Natural killer cell (primary cell): ENCODE measurements around the gene C16orf96. TPM values are rescaled to one million over a fixed set of nuclear protein-coding genes. Genes with fewer than 3 reads are reported as not detected.

Source experiments
- ATAC-seq, 3 donors: fragments of 150-1000 bp in 2 of 3; fragments of 200-7000 bp in 1 of 3; cut with Tn5 transposase; 1 replicate in 1 of 3; 2 replicates in 2 of 3; pipeline ENCODE4 v1.10.0; 2021; ENCODE audit warnings: mild to moderate bottlenecking in 2 of 3, moderate library complexity in 2 of 3
- DNase-seq, 2 donors: peaks; one replicate each; pipeline versions ENCODE4 v3.0.0 to v3.0.0-alpha.2; 2013 to 2021; ENCODE audit warnings: mixed read lengths in 1 of 2
- H3K27ac ChIP-seq: one replicate; pipeline ENCODE4 v1.5.1; 2013; ENCODE audit warnings: mild to moderate bottlenecking, low read length
- H3K27me3 ChIP-seq: one replicate; pipeline ENCODE4 v1.6.1; 2013; ENCODE audit warnings: low read length; ENCODE audit not compliant: control insufficient read depth, insufficient read depth
- H3K36me3 ChIP-seq: one replicate; pipeline ENCODE4 v1.6.1; 2013; ENCODE audit warnings: low read length; ENCODE audit not compliant: control insufficient read depth, insufficient read depth
- H3K4me1 ChIP-seq: one replicate; pipeline ENCODE4 v1.6.1; 2013; ENCODE audit warnings: low read length; ENCODE audit not compliant: control insufficient read depth, insufficient read depth
- H3K4me3 ChIP-seq: one replicate; pipeline ENCODE4 v1.5.1; 2013; ENCODE audit warnings: low read length
- H3K9me3 ChIP-seq: one replicate; pipeline ENCODE4 v1.6.1; 2013; ENCODE audit warnings: low read length; ENCODE audit not compliant: control insufficient read depth, insufficient read depth
- H3K27ac Mint-ChIP-seq, 2 donors: one replicate each; pipeline ENCODE4 v1.8.0; 2022; ENCODE audit warnings: mild to moderate bottlenecking in 2 of 2, mixed read lengths in 2 of 2, moderate library complexity in 1 of 2
- H3K27me3 Mint-ChIP-seq, 2 donors: one replicate each; pipeline ENCODE4 v1.8.0; 2022; ENCODE audit warnings: low read depth in 2 of 2, mixed read lengths in 2 of 2
- H3K36me3 Mint-ChIP-seq: one replicate; pipeline ENCODE4 v1.8.0; 2022; ENCODE audit warnings: mixed read lengths
- H3K4me1 Mint-ChIP-seq, 2 donors: one replicate each; pipeline ENCODE4 v1.8.0; 2022; ENCODE audit warnings: mixed read lengths in 2 of 2
- H3K4me3 Mint-ChIP-seq: one replicate; pipeline ENCODE4 v1.8.0; 2022; ENCODE audit warnings: mild to moderate bottlenecking, moderate library complexity, mixed read lengths
- H3K9me3 Mint-ChIP-seq, 2 donors: one replicate each; pipeline ENCODE4 v1.8.0; 2022; ENCODE audit warnings: mixed read lengths in 2 of 2
- WGBS: methylation state at CpG from one replicate; pipeline ENCODE4 v1.1.7; 2013; ENCODE audit warnings: missing lambda C conversion rate; ENCODE audit not compliant: insufficient coverage; 5-methylcytosine and 5-hydroxymethylcytosine counted together
- intact Hi-C: fragments of 100-400 bp; cut with micrococcal nuclease; formaldehyde crosslinking; loops from one replicate; pipeline ENCODE4 v1.14.2; 2022
- total RNA-seq, 4 donors: library from RNA; stranded (reverse); fragments of 120-200 nt in 1 of 4; gene quantifications; one replicate each; pipeline versions ENCODE4 v1.2.3 to v1.2.4, GENCODE V29; 2013 to 2022
- TF ChIP-seq, protein P1 (sequence below): fragments of 200-600 bp; IDR thresholded peaks from one replicate; pipeline ENCODE4 v1.8.0; 2022; ENCODE audit warnings: antibody characterized with exemption

Gene C16orf96
- total RNA-seq, 3 donors from 2014 or later (not counting 1 experiment from before 2014, with no cell fraction given), result 0.35 to 0.61 (median 0.43) TPM

DNA sequence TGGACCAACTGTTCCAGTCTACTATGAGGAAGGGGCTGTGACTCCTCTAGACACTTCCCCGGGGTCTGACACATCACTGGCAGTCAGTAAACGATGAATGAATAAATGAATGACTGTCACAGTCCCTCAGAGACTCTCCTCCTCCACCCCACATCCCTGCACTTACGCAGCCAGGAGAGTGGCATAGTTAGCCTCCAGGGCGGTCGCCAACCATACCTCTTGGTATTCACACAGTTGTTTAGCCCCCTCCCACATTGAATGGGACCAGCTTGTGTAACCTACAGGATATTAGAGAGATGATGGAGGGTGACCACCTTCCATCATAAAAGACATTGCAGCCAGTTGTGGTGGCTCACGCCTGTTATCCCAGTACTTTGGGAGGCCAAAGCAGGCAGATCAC lies 32.8 kb downstream of the C16orf96 start:
- no peaks in the 10 kb centered on the region for H3K36me3 ChIP-seq
- Mint-ChIP-seq H3K27me3 (peaks cover 0 to 4% of the 10 kb centered on the region in 2 donors), H3K4me1 (no peaks in the 10 kb centered on the region), H3K27ac (no peak overlapping the region), H3K9me3 (no peaks in the 10 kb centered on the region), H3K4me3 (no peak overlapping the region), H3K36me3 (no peaks in the 10 kb centered on the region)
- peaks cover 5% of the 10 kb centered on the region for H3K4me1 ChIP-seq
- H3K4me3 ChIP-seq, result no peak overlapping the region
- DNase-seq (no peak), ATAC-seq (no peak)
- TF ChIP-seq, protein P1, sequence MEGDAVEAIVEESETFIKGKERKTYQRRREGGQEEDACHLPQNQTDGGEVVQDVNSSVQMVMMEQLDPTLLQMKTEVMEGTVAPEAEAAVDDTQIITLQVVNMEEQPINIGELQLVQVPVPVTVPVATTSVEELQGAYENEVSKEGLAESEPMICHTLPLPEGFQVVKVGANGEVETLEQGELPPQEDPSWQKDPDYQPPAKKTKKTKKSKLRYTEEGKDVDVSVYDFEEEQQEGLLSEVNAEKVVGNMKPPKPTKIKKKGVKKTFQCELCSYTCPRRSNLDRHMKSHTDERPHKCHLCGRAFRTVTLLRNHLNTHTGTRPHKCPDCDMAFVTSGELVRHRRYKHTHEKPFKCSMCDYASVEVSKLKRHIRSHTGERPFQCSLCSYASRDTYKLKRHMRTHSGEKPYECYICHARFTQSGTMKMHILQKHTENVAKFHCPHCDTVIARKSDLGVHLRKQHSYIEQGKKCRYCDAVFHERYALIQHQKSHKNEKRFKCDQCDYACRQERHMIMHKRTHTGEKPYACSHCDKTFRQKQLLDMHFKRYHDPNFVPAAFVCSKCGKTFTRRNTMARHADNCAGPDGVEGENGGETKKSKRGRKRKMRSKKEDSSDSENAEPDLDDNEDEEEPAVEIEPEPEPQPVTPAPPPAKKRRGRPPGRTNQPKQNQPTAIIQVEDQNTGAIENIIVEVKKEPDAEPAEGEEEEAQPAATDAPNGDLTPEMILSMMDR, result no peak
- H3K9me3 ChIP-seq, result peaks cover 6% of the 10 kb centered on the region
- 89% methylated on average over 6 of the region's 6 CpGs for WGBS
- intact Hi-C loops, result no loop called here
- peaks cover 3% of the 10 kb centered on the region for H3K27me3 ChIP-seq
- no peak overlapping the region for H3K27ac ChIP-seq

DNA sequence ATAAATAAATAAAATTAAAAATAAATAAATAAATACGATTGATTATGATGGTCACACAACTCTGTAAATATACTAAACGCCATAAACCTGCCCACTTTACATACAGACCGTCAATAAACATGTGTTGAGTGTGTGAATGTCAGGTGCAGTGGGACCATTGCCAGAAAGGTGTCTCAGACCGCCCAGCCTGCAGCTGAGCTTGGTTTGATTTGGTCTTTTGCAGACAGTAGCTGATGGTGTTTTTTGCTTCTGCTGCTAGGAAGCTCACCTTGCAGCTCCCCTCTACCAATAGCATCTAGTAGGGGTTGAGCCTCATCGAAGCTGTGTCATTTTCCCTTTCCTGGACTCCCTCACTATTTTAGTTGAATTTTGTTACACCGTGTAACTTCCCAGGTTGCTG lies 35.1 kb downstream of the C16orf96 start:
- no peaks in the 10 kb centered on the region for H3K36me3 ChIP-seq
- no peaks in the 10 kb centered on the region for H3K4me1 ChIP-seq
- TF ChIP-seq, protein P1, result no peak
- Mint-ChIP-seq H3K4me3 (no peak overlapping the region), H3K36me3 (no peaks in the 10 kb centered on the region), H3K9me3 (no peaks in the 10 kb centered on the region), H3K4me1 (no peaks in the 10 kb centered on the region), H3K27ac (no peak overlapping the region), H3K27me3 (no peaks in the 10 kb centered on the region)
- no peak overlapping the region for H3K4me3 ChIP-seq
- no peak overlapping the region for H3K27ac ChIP-seq
- intact Hi-C loops, result no loop called here
- ATAC-seq, result no peak
- DNase-seq, result no peak
- H3K9me3 ChIP-seq, result peaks cover 6% of the 10 kb centered on the region
- no peaks in the 10 kb centered on the region for H3K27me3 ChIP-seq
- 86% methylated on average over 2 of the region's 6 CpGs for WGBS

DNA sequence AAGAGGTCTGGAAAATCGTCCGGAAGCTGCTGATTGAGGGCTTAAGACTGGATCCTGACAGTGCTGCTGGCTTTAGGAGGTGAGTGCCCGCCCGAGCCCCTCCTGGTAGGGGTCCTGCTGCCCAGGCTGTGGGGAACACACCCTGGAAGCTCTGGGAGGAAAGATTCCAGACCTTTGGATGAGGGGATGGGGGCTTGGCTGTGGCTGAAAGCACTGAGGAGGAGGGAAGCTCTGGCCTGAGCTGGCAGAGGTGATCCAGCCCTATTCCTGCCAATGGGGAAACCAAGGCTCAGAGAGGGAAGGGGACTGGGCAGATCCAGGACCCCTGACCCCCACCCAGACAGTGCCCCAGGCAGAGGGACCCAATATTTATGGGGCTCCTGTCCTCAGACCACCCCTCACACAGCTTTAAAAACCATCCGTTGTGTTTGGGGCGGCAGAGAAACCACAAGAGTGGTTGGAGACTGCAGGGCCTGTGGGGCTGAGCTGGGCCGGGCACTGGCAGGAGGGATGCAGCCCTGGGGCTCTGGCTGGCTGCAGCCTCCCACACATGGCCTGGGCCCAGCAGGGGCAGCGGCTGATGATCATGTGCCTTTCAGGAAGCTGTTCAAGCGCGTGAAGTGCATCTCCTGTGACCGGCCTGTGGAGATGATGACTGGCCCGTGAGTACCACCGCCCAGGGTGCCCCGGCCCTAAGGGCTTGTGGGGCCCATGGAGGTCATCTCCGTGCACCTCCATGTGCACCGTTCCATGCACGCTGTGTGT lies 35.7 kb downstream of the C16orf96 start:
- Mint-ChIP-seq H3K27me3 (peaks cover 0 to 2% of the 10 kb centered on the region in 2 donors), H3K4me3 (no peak overlapping the region), H3K36me3 (no peaks in the 10 kb centered on the region), H3K27ac (no peak overlapping the region), H3K9me3 (no peaks in the 10 kb centered on the region), H3K4me1 (no peaks in the 10 kb centered on the region)
- Histone ChIP-seq H3K4me1 (no peaks in the 10 kb centered on the region), H3K36me3 (no peaks in the 10 kb centered on the region), H3K9me3 (peaks cover 6% of the 10 kb centered on the region), H3K27me3 (no peaks in the 10 kb centered on the region), H3K4me3 (no peak overlapping the region), H3K27ac (no peak overlapping the region)
- intact Hi-C loops, result no loop called here
- 79% methylated on average over 17 of the region's 17 CpGs for WGBS
- DNase-seq, result no peak
- ATAC-seq, result no peak
- TF ChIP-seq, protein P1, result no peak

DNA sequence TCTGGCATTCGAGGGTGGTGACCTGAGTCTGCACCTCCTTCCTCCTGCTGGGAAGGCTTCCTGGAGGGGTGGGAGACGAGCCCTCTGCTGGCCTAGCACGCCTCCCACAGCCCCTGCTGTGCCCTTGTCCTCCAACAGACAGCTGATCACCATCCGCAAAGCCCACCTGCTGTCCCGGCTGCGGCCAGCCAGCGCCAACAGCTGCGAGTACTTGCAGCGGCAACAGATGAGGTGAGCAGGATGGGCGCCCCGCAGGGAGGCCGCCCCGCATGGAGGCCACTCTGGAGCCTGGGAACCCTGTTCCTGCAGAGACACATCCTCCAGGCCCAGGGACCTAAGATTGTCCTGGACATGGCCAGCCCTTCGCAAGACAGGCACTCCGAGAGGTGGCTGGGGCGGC lies 36.9 kb downstream of the C16orf96 start:
- Mint-ChIP-seq H3K36me3 (no peaks in the 10 kb centered on the region), H3K4me3 (no peak overlapping the region), H3K9me3 (no peaks in the 10 kb centered on the region), H3K27me3 (peaks cover 0 to 2% of the 10 kb centered on the region in 2 donors), H3K4me1 (no peaks in the 10 kb centered on the region), H3K27ac (no peak overlapping the region)
- intact Hi-C loops, result no loop called here
- H3K27ac ChIP-seq, result no peak overlapping the region
- 86% methylated on average over 16 of the region's 16 CpGs for WGBS
- DNase-seq (no peak), ATAC-seq (no peak)
- peaks cover 6% of the 10 kb centered on the region for H3K9me3 ChIP-seq
- no peaks in the 10 kb centered on the region for H3K27me3 ChIP-seq
- H3K36me3 ChIP-seq, result no peaks in the 10 kb centered on the region
- TF ChIP-seq, protein P1, result no peak
- H3K4me1 ChIP-seq, result no peaks in the 10 kb centered on the region
- H3K4me3 ChIP-seq, result no peak overlapping the region
